Activated CD4-positive, alpha-beta T cell treated with anti-CD3 and anti-CD28 coated beads, Interleukin-2, amount 50 U/mL, for 24 hours (primary cell): ENCODE measurements around the gene TTC7B.
A peak's percentile ranks its signal among the peaks of the same experiment; 100 is the strongest.

Experiments
- DNase-seq, 2 donors: peaks; one replicate each; pipeline ENCODE4 v3.0.0-alpha.2; 2020; ENCODE audit warnings: low read depth in 1 of 2, low spot score in 1 of 2

The TTC7B gene

DNA sequence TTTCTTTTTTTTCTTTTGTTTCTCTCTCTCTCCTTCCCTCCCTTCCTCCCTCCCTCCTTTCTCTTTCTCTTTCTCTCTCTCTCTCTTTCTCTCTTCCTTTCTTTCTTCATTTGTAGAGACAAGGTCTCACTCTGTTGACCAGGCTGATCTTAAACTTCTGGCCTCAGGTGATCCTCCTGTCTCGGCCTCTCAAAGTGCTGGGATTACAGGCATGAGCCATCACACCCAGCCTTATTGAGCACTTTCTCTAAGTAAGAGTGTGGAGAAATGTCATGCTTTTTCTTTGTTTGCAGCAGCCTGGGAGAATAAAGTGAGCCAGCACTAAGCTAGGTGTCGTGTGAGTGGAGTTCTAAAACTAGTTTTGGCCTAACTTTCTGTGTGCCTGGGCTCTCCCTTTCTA lies 74.0 kb downstream of the TTC7B start:
- no peak for DNase-seq

GRCh38 chr14:90741682-90741946 lies 74.6 kb downstream of the TTC7B start:
- no peak for DNase-seq

DNA sequence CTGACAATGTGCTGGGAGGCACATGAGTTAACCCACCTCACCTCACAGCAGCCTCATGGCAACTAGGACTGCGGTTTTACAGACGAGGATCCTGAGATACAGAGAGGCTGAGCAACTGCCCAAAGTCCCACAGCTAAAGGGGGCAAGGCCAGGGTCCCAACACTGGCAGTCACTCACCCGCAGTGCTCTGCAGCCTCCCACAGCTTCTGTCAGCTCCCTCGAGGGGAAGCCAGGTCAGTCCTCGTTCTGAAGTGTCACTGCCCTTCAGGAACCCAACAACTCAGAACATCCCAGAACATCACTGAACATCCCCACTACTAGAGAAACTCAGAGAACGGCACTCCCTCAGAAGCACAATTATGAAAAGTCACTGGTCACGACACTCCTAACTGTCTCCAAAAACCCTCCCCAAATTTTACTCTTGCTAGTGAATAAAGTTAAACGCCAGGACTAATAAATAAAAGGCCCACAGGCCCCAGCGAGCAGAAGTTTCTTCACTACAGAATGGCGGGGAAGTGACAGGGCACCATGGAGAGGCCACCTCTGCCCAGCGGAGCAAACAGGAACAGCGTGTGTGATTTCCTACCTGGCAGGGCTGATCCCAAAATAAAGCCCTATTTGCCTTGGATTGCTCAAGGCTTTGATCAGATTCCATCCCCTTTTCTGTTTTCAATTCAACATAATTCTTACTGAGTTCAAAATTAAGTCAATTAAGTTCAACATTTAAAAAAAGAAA lies 75.1 kb downstream of the TTC7B start:
- DNase-seq, result no peak

- no peak for DNase-seq
Observed at GRCh38 chr14:90740081-90740480, 76.1 kb downstream of the TTC7B start.

DNA sequence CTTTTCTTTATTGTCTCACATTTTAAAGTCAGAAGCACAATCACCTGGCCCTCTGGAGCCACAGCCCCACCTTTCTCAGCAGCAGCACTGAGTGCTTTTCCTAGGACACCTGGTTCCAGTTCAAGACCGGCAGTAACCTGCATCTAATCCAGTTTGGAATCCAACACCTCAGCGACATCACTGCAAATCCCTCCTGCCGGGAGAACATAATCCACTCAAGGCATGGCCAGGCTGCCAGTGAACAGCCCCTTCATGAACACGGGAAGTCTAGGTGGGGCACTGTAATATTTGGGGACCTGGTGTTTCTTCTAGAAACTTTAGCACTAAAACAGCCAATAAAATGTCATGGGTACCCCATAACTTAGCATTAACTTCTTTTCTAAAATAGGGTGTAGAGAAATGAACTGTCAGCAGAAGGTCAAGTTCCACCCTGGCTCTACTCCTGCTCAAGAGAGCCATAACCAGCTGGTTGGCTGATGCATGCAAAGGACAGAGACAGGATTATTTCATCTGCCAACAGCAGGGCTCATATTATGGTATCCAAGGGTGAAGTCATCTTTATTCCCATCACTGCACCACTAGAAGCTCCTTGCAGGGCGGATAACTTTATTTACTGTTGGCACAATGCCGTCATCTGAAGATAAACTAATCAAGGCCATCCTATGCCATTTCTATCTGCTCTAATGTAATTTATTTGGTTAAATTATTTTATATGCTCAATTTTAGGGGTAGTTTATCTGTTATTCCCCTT lies 76.7 kb downstream of the TTC7B start:
- no peak for DNase-seq

DNA sequence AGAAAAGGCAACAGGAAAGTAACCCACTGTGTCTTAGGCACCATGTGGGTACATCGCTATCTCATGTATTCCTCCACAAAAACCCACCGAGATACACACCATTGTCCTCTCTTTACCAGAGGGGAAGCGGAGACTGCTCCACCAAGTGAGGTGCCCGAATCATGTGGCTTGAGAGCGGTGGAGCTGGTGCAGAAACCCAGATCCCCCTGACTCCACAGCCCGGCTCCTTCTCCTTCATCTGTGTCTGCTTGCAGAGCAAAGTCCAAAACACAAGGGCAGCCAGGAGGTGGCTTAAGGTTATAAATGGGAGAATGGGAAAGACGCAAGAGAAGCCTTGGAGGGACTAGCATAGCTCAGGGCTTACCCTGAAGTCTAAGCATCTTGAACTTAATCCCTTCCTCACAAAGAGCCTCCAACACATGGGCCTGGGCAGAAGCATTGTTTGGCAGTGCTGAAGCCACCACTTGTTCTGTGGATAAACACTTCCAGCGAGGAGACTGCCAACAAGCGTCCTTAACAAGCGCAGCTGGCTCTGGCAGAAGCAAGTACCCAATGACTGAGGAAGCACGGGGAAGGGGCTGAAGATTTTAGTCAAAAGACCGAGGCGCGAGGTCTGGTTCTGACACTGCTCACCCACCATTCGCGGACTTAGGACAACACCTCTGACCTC lies 83.0 kb downstream of the TTC7B start:
- DNase-seq, result no peak

DNA sequence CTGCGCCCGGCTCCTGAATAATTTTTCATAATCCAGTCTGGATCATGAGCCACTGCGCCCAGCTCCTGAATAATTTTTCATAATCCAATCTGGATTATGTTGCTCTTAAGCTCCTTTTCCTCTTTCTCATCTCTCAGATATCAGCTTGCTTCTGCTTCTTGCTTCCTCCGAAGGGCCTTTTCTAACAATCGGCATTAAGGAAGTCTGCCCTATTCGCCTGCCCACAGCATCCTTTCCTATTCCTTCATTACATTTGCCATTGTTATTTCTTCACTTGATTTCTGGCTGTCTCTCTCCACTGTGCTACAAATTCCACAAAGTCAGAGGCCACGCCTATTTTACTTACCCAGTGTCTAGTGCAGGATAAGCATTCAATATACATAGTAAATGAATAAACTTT lies 83.5 kb downstream of the TTC7B start:
- DNase-seq, result no peak

GRCh38 chr14:90732139-90732538 lies 84.1 kb downstream of the TTC7B start:
- DNase-seq, result no peak

DNA sequence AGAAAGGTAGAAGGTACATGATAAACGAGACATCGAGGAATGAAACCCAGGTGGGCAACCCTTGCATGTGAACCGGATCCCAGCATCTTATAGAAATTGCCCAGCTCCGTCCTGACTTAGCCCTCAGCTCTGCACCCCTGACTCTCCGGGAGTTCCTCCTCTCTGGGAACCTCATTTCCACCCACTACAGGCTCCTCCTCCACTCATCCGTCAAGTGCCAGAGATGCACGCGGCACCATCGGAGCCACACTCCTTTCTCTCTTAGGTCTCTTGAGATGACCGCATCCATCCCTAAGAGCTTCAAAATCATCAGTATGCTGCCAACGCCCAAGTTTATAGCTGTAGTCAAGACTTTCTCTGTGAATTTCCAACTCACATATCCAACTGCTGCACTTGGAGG lies 84.7 kb downstream of the TTC7B start:
- no peak for DNase-seq

DNA sequence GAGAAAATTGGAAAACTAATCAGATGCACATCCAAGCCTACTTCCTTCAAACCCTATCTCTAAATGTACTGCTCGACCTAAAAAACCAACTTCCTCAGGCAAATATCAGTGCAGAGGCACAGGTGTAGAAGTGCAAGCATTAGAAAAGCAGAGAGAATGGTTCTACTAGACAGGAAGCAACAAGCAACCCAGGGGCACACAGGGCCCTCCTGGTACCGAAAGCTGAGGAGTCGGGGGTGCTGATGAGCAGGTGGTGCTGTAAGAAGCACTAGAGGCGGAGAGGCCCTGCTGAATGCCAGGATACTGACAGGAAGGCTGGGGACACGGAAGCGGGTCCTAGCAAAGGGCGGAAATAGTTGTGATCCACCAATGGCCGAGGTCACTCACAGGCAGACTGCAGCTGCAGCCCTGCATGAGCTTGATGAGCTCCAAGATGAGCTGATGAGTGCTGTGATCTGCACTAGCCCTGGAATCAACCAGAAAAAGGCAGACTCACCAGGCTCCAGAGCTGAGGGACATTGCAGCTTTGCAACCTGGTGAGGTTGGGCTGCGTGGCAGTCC lies 85.9 kb downstream of the TTC7B start:
- DNase-seq, result no peak

GRCh38 chr14:90728951-90729350 lies 87.3 kb downstream of the TTC7B start:
- no peak for DNase-seq

DNA sequence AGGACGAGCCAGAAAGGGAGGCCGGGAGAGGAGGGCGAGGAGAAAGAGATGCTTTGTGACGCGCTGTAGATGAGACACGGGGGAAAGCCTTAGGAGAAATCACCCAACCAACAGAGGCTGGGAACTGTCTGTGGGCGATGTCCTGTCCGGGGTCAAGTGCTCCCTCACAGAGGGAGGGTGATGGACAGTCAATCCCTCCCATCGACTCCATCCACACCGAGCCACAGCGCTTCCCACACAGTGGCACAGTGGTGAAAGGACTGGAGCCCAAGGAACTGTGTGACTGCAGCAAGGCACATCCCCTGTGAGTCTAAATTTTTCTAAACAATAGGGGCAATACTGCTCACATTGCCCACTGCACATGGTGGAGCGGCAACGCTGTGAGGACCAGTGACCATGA lies 89.1 kb downstream of the TTC7B start:
- no peak for DNase-seq

DNA sequence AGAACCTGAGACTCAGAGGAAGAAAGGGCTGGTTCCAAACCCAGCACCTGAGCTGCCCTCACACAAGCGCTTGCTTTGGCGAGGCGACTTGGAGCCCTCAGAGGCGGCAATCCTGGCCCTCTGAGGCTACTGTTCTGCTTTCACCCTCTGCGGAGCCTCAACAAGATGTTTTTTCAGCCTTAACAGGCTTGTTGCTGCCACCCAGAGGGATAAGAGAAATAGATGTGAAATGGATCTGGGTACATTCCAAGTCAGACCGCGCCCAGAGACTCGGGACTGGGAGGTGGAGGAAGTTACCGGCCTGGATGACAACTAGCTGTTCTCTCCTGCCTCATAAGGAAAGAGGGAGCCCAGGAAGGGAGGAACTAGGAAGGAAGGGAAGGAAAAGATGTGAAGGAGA lies 89.6 kb downstream of the TTC7B start:
- no peak for DNase-seq

GRCh38 chr14:90724866-90725265 lies 91.4 kb downstream of the TTC7B start:
- no peak for DNase-seq

- no peak for DNase-seq
Observed at GRCh38 chr14:90722590-90722989, 93.6 kb downstream of the TTC7B start.

DNA sequence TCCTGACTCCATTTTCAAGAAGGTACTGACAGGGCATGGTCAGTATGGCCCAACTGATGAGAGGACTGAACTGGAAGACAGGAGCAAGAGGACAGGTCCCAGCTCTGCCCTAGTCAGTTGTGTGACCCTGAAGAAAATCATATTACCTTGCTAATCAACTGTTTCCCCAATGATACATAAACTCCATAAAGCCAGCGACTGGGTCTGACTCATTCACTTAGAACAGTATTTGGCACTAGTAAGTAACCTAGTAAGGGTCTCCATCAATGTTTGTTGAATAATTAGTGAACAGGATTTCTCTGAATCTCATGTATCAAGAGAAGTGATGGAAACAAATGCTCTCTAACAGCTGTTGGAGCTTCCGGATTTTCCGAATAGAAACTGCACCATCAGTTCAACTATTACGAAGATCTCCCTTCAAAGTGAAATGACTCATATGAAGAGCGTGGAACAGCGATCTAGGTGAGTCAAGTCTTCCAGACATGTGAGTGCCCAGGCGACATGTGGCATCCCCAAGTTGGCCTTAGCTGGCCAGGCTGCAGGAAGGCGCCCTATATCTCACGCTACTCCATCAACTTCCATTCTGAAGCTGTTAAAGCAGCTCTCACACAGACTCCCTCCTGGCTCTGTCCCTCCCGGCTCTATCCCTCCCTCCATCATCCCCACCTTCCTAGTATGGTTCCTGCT lies 94.5 kb downstream of the TTC7B start:
- DNase-seq, result peak in 1 of 2 donors; percentile 7

GRCh38 chr14:90720832-90721231 lies 95.4 kb downstream of the TTC7B start:
- DNase-seq, result no peak

GRCh38 chr14:90720336-90720735 lies 95.9 kb downstream of the TTC7B start:
- DNase-seq, result no peak

- no peak for DNase-seq
Observed at GRCh38 chr14:90717916-90718315, 98.3 kb downstream of the TTC7B start.

DNA sequence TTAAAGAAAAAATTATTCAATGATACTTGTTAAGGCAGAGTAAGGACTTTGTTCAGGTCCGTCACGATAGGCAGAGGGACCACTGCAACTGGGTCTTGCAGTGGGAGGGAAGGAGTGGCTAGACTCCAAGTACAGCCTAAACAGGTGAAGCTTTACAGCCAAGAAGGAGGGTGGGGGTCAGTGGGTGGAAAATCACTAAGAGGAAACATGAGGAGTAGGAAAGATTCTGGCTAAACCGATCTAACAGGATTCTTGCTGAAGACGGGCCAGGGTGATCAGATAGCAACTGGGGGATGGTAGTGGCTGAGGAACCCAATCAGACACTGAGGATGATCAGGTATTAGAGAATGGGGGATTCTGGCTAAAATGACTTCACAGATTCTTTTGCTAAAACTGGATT lies 100.2 kb downstream of the TTC7B start:
- DNase-seq, result no peak

- DNase-seq, result no peak
Observed at GRCh38 chr14:90715495-90715894, 100.7 kb downstream of the TTC7B start.

- no peak for DNase-seq
Observed at GRCh38 chr14:90714811-90715210, 101.4 kb downstream of the TTC7B start.
